Left lobe of liver (tissue), 2 donors: ENCODE data around the gene GCH1. TPM values are rescaled to one million over a fixed set of nuclear protein-coding genes. Genes with fewer than 3 reads are reported as not detected.
A peak's percentile ranks its signal among the peaks of the same experiment; 100 is the strongest.

Experiments used
- ATAC-seq: fragments of 200-7000 bp; cut with Tn5 transposase; one replicate; pipeline ENCODE4 v1.9.1; 2020; ENCODE audit warnings: mild to moderate bottlenecking, moderate library complexity
- DNase-seq: peaks from one replicate; pipeline ENCODE4 v3.0.0-alpha.2; 2020; ENCODE audit warnings: low spot score
- total RNA-seq: library from RNA; stranded (reverse); gene quantifications from one replicate; pipeline ENCODE4 v1.2.1, GENCODE V29; 2021
- donor health status: DM: no; HTN: no; CAD: no; lungs with moderate emphysema.
- donor health status: DM: no; HTN: yes; CAD: no.

Gene GCH1
- total RNA-seq, 1 donor from 2014 or later: 71.0 TPM

- no peak for ATAC-seq
- no peak for DNase-seq
These were observed 72.0 kb downstream of the GCH1 start for GRCh38 chr14:54830650-54831049.

- no peak for DNase-seq
- ATAC-seq: no peak
These were observed 73.0 kb downstream of the GCH1 start for GRCh38 chr14:54829486-54830224.

- DNase-seq: no peak
- no peak for ATAC-seq
These were observed 74.6 kb downstream of the GCH1 start for GRCh38 chr14:54828037-54828436.

- ATAC-seq: no peak
- no peak for DNase-seq
These were observed 78.7 kb downstream of the GCH1 start for GRCh38 chr14:54823757-54824549.

GRCh38 chr14:54822685-54823084 is 79.9 kb downstream of the GCH1 start:
- ATAC-seq (no peak), DNase-seq (no peak)

GRCh38 chr14:54818201-54819133 is 84.2 kb downstream of the GCH1 start:
- DNase-seq (no peak), ATAC-seq (no peak)

- DNase-seq (no peak), ATAC-seq (no peak)
These were observed 85.1 kb downstream of the GCH1 start for GRCh38 chr14:54817506-54817905.

GRCh38 chr14:54816450-54816849 is 86.2 kb downstream of the GCH1 start:
- no peak for ATAC-seq
- DNase-seq: no peak

GRCh38 chr14:54815515-54815914 is 87.1 kb downstream of the GCH1 start:
- ATAC-seq: no peak
- DNase-seq: no peak

- no peak for ATAC-seq
- DNase-seq: no peak
These were observed 87.6 kb downstream of the GCH1 start for GRCh38 chr14:54815016-54815415.

- no peak for ATAC-seq
- no peak for DNase-seq
These were observed 88.5 kb downstream of the GCH1 start for GRCh38 chr14:54814076-54814475.

GRCh38 chr14:54813081-54813480 is 89.5 kb downstream of the GCH1 start:
- no peak for ATAC-seq
- DNase-seq: no peak

- ATAC-seq: no peak
- DNase-seq: no peak
These were observed 90.0 kb downstream of the GCH1 start for GRCh38 chr14:54812617-54813016.

- DNase-seq: no peak
- no peak for ATAC-seq
These were observed 92.9 kb downstream of the GCH1 start for GRCh38 chr14:54809767-54810166.

- ATAC-seq (no peak), DNase-seq (no peak)
These were observed 94.1 kb downstream of the GCH1 start for GRCh38 chr14:54808326-54809161.

GRCh38 chr14:54807881-54808280 is 94.7 kb downstream of the GCH1 start:
- no peak for DNase-seq
- ATAC-seq: no peak

GRCh38 chr14:54807428-54807827 is 95.2 kb downstream of the GCH1 start:
- no peak for DNase-seq

GRCh38 chr14:54806616-54807015 is 96.0 kb downstream of the GCH1 start:
- no peak for DNase-seq
- ATAC-seq: no peak

More at GRCh38 chr14:54807428-54807827, 95.2 kb downstream of the GCH1 start:
- ATAC-seq: no peak

- DNase-seq (peak; percentile 87), ATAC-seq (peak; percentile 99)
These were observed 96.9 kb downstream of the GCH1 start for GRCh38 chr14:54805445-54806322.
